Body of pancreas (tissue), 4 donors: ENCODE data around the gene LPCAT1. TPM values are rescaled to one million over a fixed set of nuclear protein-coding genes. Genes with fewer than 3 reads are reported as not detected.

Experiments
- ATAC-seq: fragments of 150-250 bp; one replicate; pipeline ENCODE4 v1.9.1; 2016
- DNase-seq, 4 donors: peaks; one replicate each; pipeline ENCODE4 v3.0.0-alpha.2; 2019
- H3K27ac ChIP-seq, 4 donors: fragments of 200-600 bp; sonication (generic); 1 replicate in 3 of 4; 2 replicates in 1 of 4; pipeline versions ENCODE4 v1.5.1 to v1.6.1; 2016 to 2019; ENCODE audit warnings: mild to moderate bottlenecking in 1 of 4, mixed read lengths in 1 of 4, moderate library complexity in 1 of 4
- H3K27me3 ChIP-seq, 2 donors: fragments of 200-600 bp; sonication (generic); one replicate each; pipeline ENCODE4 v1.6.0; 2016; ENCODE audit warnings: mild to moderate bottlenecking in 1 of 2
- H3K36me3 ChIP-seq, 2 donors: fragments of 200-600 bp; sonication (generic); replicated peaks in 1 of 2; 2 replicates each; pipeline ENCODE4 v1.5.1; 2016; ENCODE audit warnings: low read depth in 2 of 2; ENCODE audit not compliant: insufficient read depth in 1 of 2
- H3K4me1 ChIP-seq: fragments of 200-600 bp; sonication (generic); one replicate; pipeline ENCODE4 v1.6.0; 2016
- H3K4me3 ChIP-seq, 2 donors: fragments of 200-600 bp; sonication (generic); 1 replicate in 1 of 2; 2 replicates in 1 of 2; pipeline ENCODE4 v1.5.1; 2016 to 2019
- H3K9me3 ChIP-seq, 3 donors: fragments of 200-600 bp; sonication (generic); 1 replicate in 2 of 3; 2 replicates in 1 of 3; pipeline ENCODE4 v1.5.1; 2016
- POLR2A ChIP-seq, 3 donors: fragments of 450-650 bp; IDR thresholded peaks; one replicate each; pipeline ENCODE4 v1.6.1; 2016; ENCODE audit warnings: antibody characterized with exemption in 3 of 3, mild to moderate bottlenecking in 2 of 3
- WGBS, 2 donors: methylation state at CpG; one replicate each; pipeline ENCODE4 v1.1.5; 2017; 5-methylcytosine and 5-hydroxymethylcytosine counted together
- intact Hi-C: fragments of 100-400 bp; cut with DNase I; formaldehyde crosslinking; loops from one replicate; pipeline ENCODE4 v1.15.1; 2023
- total RNA-seq, 2 donors: library from RNA; depleted of rRNA; stranded (reverse); fragments of >200 nt; gene quantifications; one replicate each; pipeline ENCODE4 v1.1.0, GENCODE V29; 2016
- TF ChIP-seq, protein P1 (sequence below), 7 experiments: fragments of 450-650 bp in 4 of 7; fragments of 200-600 bp in 3 of 7; sonication (generic) in 3 of 7; IDR thresholded peaks; one replicate each; pipeline ENCODE4 v1.5.1; 2016 to 2019; ENCODE audit warnings: antibody characterized with exemption in 7 of 7

LPCAT1 gene
- total RNA-seq, 2 donors from 2014 or later = 17.1 to 21.5 TPM

- ATAC-seq (peak; percentile 34), DNase-seq (peak in 3 of 4 donors; percentile 32 to 81 (median 60))
- Histone ChIP-seq H3K4me3 (no peak overlapping the region), H3K4me1 (no peaks in the 10 kb centered on the region), H3K9me3 (no peaks in the 10 kb centered on the region), H3K27me3 (no peaks in the 10 kb centered on the region), H3K27ac (no peak overlapping the region), H3K36me3 (peaks cover 0 to 2% of the 10 kb centered on the region in 2 donors)
- intact Hi-C loops = no loop called here
- TF ChIP-seq, protein P1, sequence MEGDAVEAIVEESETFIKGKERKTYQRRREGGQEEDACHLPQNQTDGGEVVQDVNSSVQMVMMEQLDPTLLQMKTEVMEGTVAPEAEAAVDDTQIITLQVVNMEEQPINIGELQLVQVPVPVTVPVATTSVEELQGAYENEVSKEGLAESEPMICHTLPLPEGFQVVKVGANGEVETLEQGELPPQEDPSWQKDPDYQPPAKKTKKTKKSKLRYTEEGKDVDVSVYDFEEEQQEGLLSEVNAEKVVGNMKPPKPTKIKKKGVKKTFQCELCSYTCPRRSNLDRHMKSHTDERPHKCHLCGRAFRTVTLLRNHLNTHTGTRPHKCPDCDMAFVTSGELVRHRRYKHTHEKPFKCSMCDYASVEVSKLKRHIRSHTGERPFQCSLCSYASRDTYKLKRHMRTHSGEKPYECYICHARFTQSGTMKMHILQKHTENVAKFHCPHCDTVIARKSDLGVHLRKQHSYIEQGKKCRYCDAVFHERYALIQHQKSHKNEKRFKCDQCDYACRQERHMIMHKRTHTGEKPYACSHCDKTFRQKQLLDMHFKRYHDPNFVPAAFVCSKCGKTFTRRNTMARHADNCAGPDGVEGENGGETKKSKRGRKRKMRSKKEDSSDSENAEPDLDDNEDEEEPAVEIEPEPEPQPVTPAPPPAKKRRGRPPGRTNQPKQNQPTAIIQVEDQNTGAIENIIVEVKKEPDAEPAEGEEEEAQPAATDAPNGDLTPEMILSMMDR (IDR thresholded peaks at IDR 0.05) = no peak
- TF ChIP-seq POLR2A (IDR thresholded peaks at IDR 0.05) = no peak
- WGBS, 2 donors = 42 to 60% methylated on average over 16 to 18 of the region's 18 CpGs
These were observed 53.0 kb downstream of the LPCAT1 start for GRCh38 chr5:1470762-1471211.

DNA sequence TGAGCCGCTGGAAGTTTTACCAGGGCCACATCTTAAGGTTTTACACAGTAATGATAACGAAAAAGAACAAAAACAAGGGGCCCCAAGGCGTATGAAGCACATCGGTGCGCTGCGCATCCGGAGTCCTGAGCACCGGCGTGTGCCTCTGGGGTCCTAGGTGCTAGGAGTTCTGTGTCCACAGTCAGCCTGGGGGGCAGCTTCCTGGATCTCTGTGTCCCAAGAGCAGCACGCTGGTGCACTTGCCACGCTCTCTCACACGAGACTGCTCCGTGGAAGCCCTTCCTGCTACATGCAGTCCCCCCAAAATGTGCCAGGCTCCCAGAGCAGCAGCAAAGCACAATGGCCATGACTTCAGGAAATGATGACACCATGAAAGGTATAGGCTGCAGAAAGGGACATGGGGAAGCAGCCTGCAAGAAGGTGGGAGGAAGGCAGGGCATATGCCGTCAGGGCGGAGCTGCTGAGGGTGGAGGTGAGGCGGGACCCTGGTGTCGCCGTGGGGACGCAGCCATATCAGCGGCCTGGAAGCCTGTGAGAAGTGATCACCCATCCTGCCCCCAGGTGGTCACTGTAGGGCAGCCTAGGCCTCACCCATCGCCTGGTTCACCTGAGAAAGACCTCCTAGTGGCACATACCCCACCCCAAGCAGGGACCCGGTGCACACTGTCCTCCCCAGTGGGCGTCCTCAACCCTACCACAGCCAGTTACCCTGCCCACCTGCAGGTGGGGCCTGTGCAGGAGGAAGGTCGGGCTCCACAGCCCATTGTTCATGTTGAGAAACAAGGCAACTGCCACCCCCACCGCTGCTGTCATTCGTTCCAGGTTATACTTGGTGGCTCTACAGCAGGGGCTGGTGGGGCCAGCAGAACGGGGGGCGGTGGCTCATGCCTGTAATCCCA, 54.9 kb downstream of the LPCAT1 start:
- intact Hi-C loops = no loop called here
- ATAC-seq (no peak), DNase-seq (peak in 1 of 4 donors; percentile 3)
- H3K4me1 ChIP-seq = no peaks in the 10 kb centered on the region
- no peaks in the 10 kb centered on the region for H3K36me3 ChIP-seq
- no peaks in the 10 kb centered on the region for H3K9me3 ChIP-seq
- TF ChIP-seq, protein P1 (IDR thresholded peaks at IDR 0.05) = no peak
- TF ChIP-seq POLR2A (IDR thresholded peaks at IDR 0.05) = no peak
- no peaks in the 10 kb centered on the region for H3K27me3 ChIP-seq
- 88 to 93% methylated on average over 21 to 28 of the region's 28 CpGs for WGBS, 2 donors
- H3K27ac ChIP-seq = no peak overlapping the region
- H3K4me3 ChIP-seq = no peak overlapping the region

GRCh38 chr5:1468247-1468612, 55.5 kb downstream of the LPCAT1 start:
- no peak for TF ChIP-seq POLR2A (IDR thresholded peaks at IDR 0.05)
- TF ChIP-seq, protein P1 (IDR thresholded peaks at IDR 0.05) = peak in 6 of 7 experiments; percentile 12 to 41 (median 34)
- ATAC-seq (no peak), DNase-seq (peak in 3 of 4 donors; percentile 26 to 32 (median 31))
- no peak overlapping the region for H3K4me3 ChIP-seq
- intact Hi-C loops = no loop called here
- H3K9me3 ChIP-seq = no peaks in the 10 kb centered on the region
- 68 to 72% methylated on average over 14 to 15 of the region's 15 CpGs for WGBS, 2 donors
- H3K27me3 ChIP-seq = no peaks in the 10 kb centered on the region
- H3K4me1 ChIP-seq = no peaks in the 10 kb centered on the region
- no peaks in the 10 kb centered on the region for H3K36me3 ChIP-seq
- no peak overlapping the region for H3K27ac ChIP-seq

GRCh38 chr5:1467341-1468246, 56.2 kb downstream of the LPCAT1 start:
- Histone ChIP-seq H3K27ac (no peak overlapping the region), H3K4me1 (no peaks in the 10 kb centered on the region), H3K36me3 (peaks cover 0 to 2% of the 10 kb centered on the region in 2 donors), H3K27me3 (no peaks in the 10 kb centered on the region), H3K4me3 (no peak overlapping the region), H3K9me3 (no peaks in the 10 kb centered on the region)
- intact Hi-C loops = no loop called here
- WGBS, 2 donors = 94 to 96% methylated on average over 42 to 49 of the region's 51 CpGs
- ATAC-seq (no peak), DNase-seq (peak in 1 of 4 donors; percentile 3)
- TF ChIP-seq, protein P1 (IDR thresholded peaks at IDR 0.05) = no peak
- no peak for TF ChIP-seq POLR2A (IDR thresholded peaks at IDR 0.05)
